HG03025 (cell line): ENCODE results near the gene FZD10.

Experiments used
- ATAC-seq: cut with Tn5 transposase; IDR thresholded peaks from one replicate; pipeline ENCODE4 v1.9.1; 2021; ENCODE audit warnings: mild to moderate bottlenecking, moderate library complexity; ENCODE audit not compliant: unreplicated experiment, low FRiP score

Gene FZD10

GRCh38 chr12:130152386-130152785, 9.9 kb upstream of the FZD10 start:
- no peak for ATAC-seq

- no peak for ATAC-seq
Measured at GRCh38 chr12:130153803-130154202, 8.5 kb upstream of the FZD10 start.

GRCh38 chr12:130154276-130155070, 7.8 kb upstream of the FZD10 start:
- no peak for ATAC-seq

GRCh38 chr12:130155416-130156073, 6.7 kb upstream of the FZD10 start:
- no peak for ATAC-seq

GRCh38 chr12:130156652-130157275, 5.5 kb upstream of the FZD10 start:
- ATAC-seq: no peak

GRCh38 chr12:130157998-130158753, 4.1 kb upstream of the FZD10 start:
- ATAC-seq: no peak

GRCh38 chr12:130158754-130159059, 3.6 kb upstream of the FZD10 start:
- ATAC-seq: no peak

GRCh38 chr12:130160306-130160705, 2.0 kb upstream of the FZD10 start:
- no peak for ATAC-seq

- no peak for ATAC-seq
Measured at GRCh38 chr12:130160711-130161231, 1.5 kb upstream of the FZD10 start.

- ATAC-seq: no peak
Measured at GRCh38 chr12:130161261-130162243, 712 bp upstream of the FZD10 start.

GRCh38 chr12:130162745-130163460, 639 bp downstream of the FZD10 start:
- ATAC-seq: no peak

GRCh38 chr12:130163461-130164215, 1.4 kb downstream of the FZD10 start:
- ATAC-seq: no peak

GRCh38 chr12:130164216-130164542, 1.9 kb downstream of the FZD10 start:
- ATAC-seq: no peak

- no peak for ATAC-seq
Measured at GRCh38 chr12:130164936-130165335, 2.7 kb downstream of the FZD10 start.

GRCh38 chr12:130166306-130166705, 4.0 kb downstream of the FZD10 start:
- no peak for ATAC-seq

GRCh38 chr12:130167537-130167936, 5.3 kb downstream of the FZD10 start:
- ATAC-seq: no peak

GRCh38 chr12:130169256-130169655, 7.0 kb downstream of the FZD10 start:
- no peak for ATAC-seq

GRCh38 chr12:130169924-130170323, 7.7 kb downstream of the FZD10 start:
- no peak for ATAC-seq
